A673 (cell line): ENCODE results near the gene DMPK.

Experiments used
- CTCF ChIP-seq: fragments of 300-800, 200-600 bp; sonication (generic); conservative IDR thresholded peaks from 2 replicates; pipeline ENCODE4 v1.5.1; 2017; ENCODE audit warnings: low read depth, mild to moderate bottlenecking, antibody characterized with exemption, low read length, moderate library complexity, mixed read lengths
- EZH2 ChIP-seq: fragments of 200-600 bp; sonication (generic); IDR thresholded peaks from 2 replicates; pipeline ENCODE4 v1.6.1; 2017; ENCODE audit warnings: borderline replicate concordance, low read depth, mild to moderate bottlenecking, mixed read lengths, antibody characterized with exemption, low read length; ENCODE audit not compliant: poor library complexity, severe bottlenecking

GRCh38 chr19:45739498-45740439, 42.5 kb downstream of the DMPK start:
- TF ChIP-seq CTCF (no peak), EZH2 (no peak)
